K562 (cell line): Measurements from ENCODE around the gene RAB40B. TPM values are rescaled to one million over a fixed set of nuclear protein-coding genes. Genes with fewer than 3 reads are reported as not detected.

ENCODE experiments used
- ATAC-seq: fragments of 200-7000 bp; cut with Tn5 transposase; 3 replicates; pipeline ENCODE4 v1.9.1; 2020; ENCODE audit warnings: moderate library complexity
- BruUV-seq: library from RNA; stranded (reverse); fragments of 400-500 nt; replicated peaks from 2 replicates; lab custom pipeline; 2021; lab: Mats Ljungman, UMichigan
- CTCF ChIA-PET: fragments of 300-600 bp; formaldehyde crosslinking; extraction: SDS; loops from one replicate; lab custom pipeline; 2021; ENCODE audit warnings: low intra/inter-chr PET ratio; lab: Yijun Ruan, JAX
- POLR2A ChIA-PET: fragments of 300-600, 350-650 bp; sonication (Branson Sonifier 250); formaldehyde crosslinking; extraction: SDS; loops from one replicate; lab custom pipeline; 2021; ENCODE audit warnings: antibody characterized with exemption, inconsistent platforms; lab: Yijun Ruan, JAX
- DNase-seq, 4 experiments: peaks; one replicate each; pipeline versions ENCODE4 v3.0.0 to v3.0.0-alpha.2; 2011 to 2018; ENCODE audit warnings: low spot score in 3 of 4, mixed read lengths in 3 of 4; ENCODE audit errors: extremely low read depth in 1 of 4
- FAIRE-seq: peaks from 2 replicates; lab custom pipeline; 2011; peaks lifted over from hg19 to GRCh38; lab: Jason Lieb, UNC
- H2AFZ ChIP-seq: 2 replicates; pipeline ENCODE4 v1.6.0; 2011; ENCODE audit warnings: low read depth, low read length, control low read depth, inconsistent platforms
- H3K27ac ChIP-seq: fragments of 200-600 bp; 3 replicates; pipeline ENCODE4 v1.8.0; 2011; ENCODE audit warnings: low read depth, mild to moderate bottlenecking, control low read depth, inconsistent platforms, low read length, moderate library complexity, mixed read lengths; ENCODE audit errors: extremely low read depth
- H3K27me3 ChIP-seq, 2 experiments: fragments of 300-600 bp in 1 of 2; 2 replicates in 1 of 2; 3 replicates in 1 of 2; pipeline versions ENCODE4 v1.6.0 to v1.8.0; 2011; ENCODE audit warnings: inconsistent platforms in 2 of 2, low read length in 2 of 2, mild to moderate bottlenecking in 1 of 2, mixed read lengths in 1 of 2, moderate library complexity in 1 of 2; ENCODE audit not compliant: control insufficient read depth in 2 of 2, insufficient read depth in 2 of 2
- H3K36me3 ChIP-seq: fragments of 300-600 bp; 3 replicates; pipeline ENCODE4 v1.8.0; 2011; ENCODE audit warnings: mild to moderate bottlenecking, low read length, inconsistent platforms; ENCODE audit not compliant: control insufficient read depth, insufficient read depth
- H3K4me1 ChIP-seq, 2 experiments: fragments of 200-600 bp in 1 of 2; replicated peaks in 1 of 2; 2 replicates in 1 of 2; 3 replicates in 1 of 2; pipeline versions ENCODE4 v1.5.1 to v1.8.0; 2011; ENCODE audit warnings: inconsistent platforms in 2 of 2, low read length in 2 of 2, mild to moderate bottlenecking in 1 of 2, mixed read lengths in 1 of 2, moderate library complexity in 1 of 2; ENCODE audit not compliant: control insufficient read depth in 2 of 2, insufficient read depth in 2 of 2
- H3K4me2 ChIP-seq: 2 replicates; pipeline ENCODE4 v1.6.1; 2011; ENCODE audit warnings: low read length, control low read depth, inconsistent platforms, mixed read lengths; ENCODE audit not compliant: insufficient read depth
- H3K4me3 ChIP-seq: fragments of 200-600 bp; sonication (generic), shearing (Covaris generic); 2 replicates; pipeline ENCODE4 v1.5.1; 2016; ENCODE audit warnings: control low read depth, inconsistent platforms
- H3K79me2 ChIP-seq: fragments of 200-600 bp; 3 replicates; pipeline ENCODE4 v1.8.0; 2011; ENCODE audit warnings: low read length, inconsistent platforms; ENCODE audit not compliant: control insufficient read depth, insufficient read depth
- H3K9ac ChIP-seq, 2 experiments: 2 replicates each; pipeline versions ENCODE4 v1.6.0 to v1.6.1; 2011; ENCODE audit warnings: low read depth in 2 of 2, low read length in 2 of 2, control low read depth in 1 of 2, inconsistent platforms in 1 of 2, mild to moderate bottlenecking in 1 of 2, mixed read lengths in 1 of 2; ENCODE audit not compliant: insufficient read depth in 1 of 2
- H3K9me1 ChIP-seq: one replicate; pipeline ENCODE4 v1.6.0; 2011; ENCODE audit warnings: inconsistent platforms, mild to moderate bottlenecking, low read length, moderate library complexity; ENCODE audit not compliant: control insufficient read depth, insufficient read depth
- H3K9me3 ChIP-seq: replicated peaks from 2 replicates; pipeline ENCODE4 v1.5.1; 2011; ENCODE audit warnings: low read depth, low read length, inconsistent platforms; ENCODE audit not compliant: control insufficient read depth, insufficient read depth
- H4K20me1 ChIP-seq: replicated peaks from 2 replicates; pipeline ENCODE4 v1.6.1; 2011; ENCODE audit warnings: low read length, inconsistent platforms, mixed read lengths; ENCODE audit not compliant: control insufficient read depth, insufficient read depth
- BACH1 ChIP-seq: fragments of 200-800 bp; sonication (Bioruptor generic); IDR thresholded peaks from 2 replicates; pipeline ENCODE4 v1.6.1; 2016; ENCODE audit warnings: missing genetic modification characterization, missing compliant biosample characterization
- ETS2 ChIP-seq: IDR thresholded peaks from 2 replicates; pipeline ENCODE4 v1.6.1; 2016; ENCODE audit warnings: borderline replicate concordance, missing genetic modification characterization, mild to moderate bottlenecking, moderate library complexity, missing compliant biosample characterization; ENCODE audit not compliant: poor library complexity, severe bottlenecking
- GTF2E2 ChIP-seq: fragments of 200-800 bp; sonication (Bioruptor generic); IDR thresholded peaks from 2 replicates; pipeline ENCODE4 v1.6.1; 2016; ENCODE audit warnings: missing genetic modification characterization, missing compliant biosample characterization
- HLTF ChIP-seq: fragments of 450-650 bp; IDR thresholded peaks from 2 replicates; pipeline ENCODE4 v1.6.1; 2016
- JUND ChIP-seq, 2 experiments: IDR thresholded peaks; 2 replicates in 1 of 2; 3 replicates in 1 of 2; pipeline ENCODE4 v1.6.1; 2011; ENCODE audit warnings: borderline replicate concordance in 2 of 2, low read depth in 2 of 2, low read length in 2 of 2, improper control_type of control experiment in 1 of 2, missing biosample characterization in 1 of 2, missing genetic modification characterization in 1 of 2, missing genetic modification reagents in 1 of 2
- KAT2B ChIP-seq: IDR thresholded peaks from one replicate; pipeline ENCODE4 v1.6.1; 2012; ENCODE audit warnings: low read depth, mild to moderate bottlenecking, control low read depth, inconsistent platforms, low read length, moderate library complexity
- LARP7 ChIP-seq: fragments of 450-650 bp; IDR thresholded peaks from 2 replicates; pipeline ENCODE4 v1.6.1; 2016
- MEIS2 ChIP-seq: fragments of 450-650 bp; IDR thresholded peaks from 2 replicates; pipeline ENCODE4 v1.6.1; 2014; ENCODE audit warnings: mild to moderate bottlenecking; ENCODE audit not compliant: partially characterized antibody
- NBN ChIP-seq: fragments of 450-650 bp; IDR thresholded peaks from 2 replicates; pipeline ENCODE4 v1.6.1; 2016; ENCODE audit warnings: low read depth, mild to moderate bottlenecking
- SMARCA4 ChIP-seq: fragments of 450-650 bp; IDR thresholded peaks from 2 replicates; pipeline ENCODE4 v1.6.1; 2016
- TEAD4 ChIP-seq, 2 experiments: sonication (generic) in 1 of 2; formaldehyde crosslinking in 1 of 2; IDR thresholded peaks; 2 replicates each; pipeline versions ENCODE4 v1.6.1 to v1.8.0; 2012 to 2022; ENCODE audit warnings: borderline replicate concordance in 1 of 2, inconsistent platforms in 1 of 2, low read length in 1 of 2, mild to moderate bottlenecking in 1 of 2, missing genetic modification reagents in 1 of 2
- ZNF253 ChIP-seq: fragments of 250-450 bp; sonication (Bioruptor Pico); conservative IDR thresholded peaks from 2 replicates; pipeline ENCODE4 v1.6.1; 2021; ENCODE audit warnings: mild to moderate bottlenecking
- ZNF780A ChIP-seq: fragments of 250-450 bp; sonication (Bioruptor Pico); IDR thresholded peaks from 2 replicates; pipeline ENCODE4 v1.5.0; 2021; ENCODE audit warnings: mild to moderate bottlenecking
- WGBS: fragments of 100-300 bp; shearing (Covaris generic); methylation state at CpG from one replicate; pipeline ENCODE4 v1.1.6; 2016; ENCODE audit warnings: low coverage, mixed read lengths; ENCODE audit not compliant: insufficient coverage; ENCODE audit errors: missing lambda C conversion rate; 5-methylcytosine and 5-hydroxymethylcytosine counted together
- in situ Hi-C: fragments of 300-500 bp; cut with MboI; formaldehyde crosslinking; loops from 4 replicates; pipeline ENCODE4 v1.15.0; 2018; ENCODE audit warnings: inconsistent platforms, mixed read lengths
- intact Hi-C: fragments of 100-400 bp; cut with micrococcal nuclease; formaldehyde crosslinking; loops from 2 replicates; pipeline ENCODE4 v1.14.2; 2022
- polyA plus RNA-seq, 8 experiments: library from polyadenylated mRNA; depleted of rRNA in 4 of 8; stranded (reverse) in 5 of 8; unstranded in 3 of 8; fragments of >200 nt; fragmentation: Nextera tagmentation in 2 of 8; fragmentation: Illumina TruSeq in 1 of 8; extraction: Ambion mirVana in 2 of 8; extraction: Trizol in 1 of 8; gene quantifications; 2 replicates each; pipeline versions ENCODE4 v1.2.1 to v1.2.3, GENCODE V29; 2011 to 2014; ENCODE audit warnings: inconsistent platforms in 1 of 8, missing spikeins in 1 of 8
- total RNA-seq, 7 experiments: library from RNA; depleted of rRNA in 6 of 7; stranded (reverse); fragments of >200 nt in 6 of 7; fragmentation: Illumina TruSeq in 2 of 7; extraction: Trizol in 2 of 7; gene quantifications; 2 replicates each; pipeline versions ENCODE4 v1.2.1 to v1.2.3, GENCODE V29; 2011 to 2021; ENCODE audit warnings: low replicate concordance in 1 of 7
- TF ChIP-seq, protein P1 (sequence below): IDR thresholded peaks from 3 replicates; pipeline ENCODE4 v1.6.1; 2011; ENCODE audit warnings: borderline replicate concordance, mild to moderate bottlenecking; ENCODE audit not compliant: insufficient read length, insufficient read depth

RAB40B gene
- total and polyA plus RNA-seq, 9 of the 15 experiments (the other 6 are each of a cell fraction or from before 2014, with no cell fraction given) = 0.13 to 4.6 (median 1.4) TPM

DNA sequence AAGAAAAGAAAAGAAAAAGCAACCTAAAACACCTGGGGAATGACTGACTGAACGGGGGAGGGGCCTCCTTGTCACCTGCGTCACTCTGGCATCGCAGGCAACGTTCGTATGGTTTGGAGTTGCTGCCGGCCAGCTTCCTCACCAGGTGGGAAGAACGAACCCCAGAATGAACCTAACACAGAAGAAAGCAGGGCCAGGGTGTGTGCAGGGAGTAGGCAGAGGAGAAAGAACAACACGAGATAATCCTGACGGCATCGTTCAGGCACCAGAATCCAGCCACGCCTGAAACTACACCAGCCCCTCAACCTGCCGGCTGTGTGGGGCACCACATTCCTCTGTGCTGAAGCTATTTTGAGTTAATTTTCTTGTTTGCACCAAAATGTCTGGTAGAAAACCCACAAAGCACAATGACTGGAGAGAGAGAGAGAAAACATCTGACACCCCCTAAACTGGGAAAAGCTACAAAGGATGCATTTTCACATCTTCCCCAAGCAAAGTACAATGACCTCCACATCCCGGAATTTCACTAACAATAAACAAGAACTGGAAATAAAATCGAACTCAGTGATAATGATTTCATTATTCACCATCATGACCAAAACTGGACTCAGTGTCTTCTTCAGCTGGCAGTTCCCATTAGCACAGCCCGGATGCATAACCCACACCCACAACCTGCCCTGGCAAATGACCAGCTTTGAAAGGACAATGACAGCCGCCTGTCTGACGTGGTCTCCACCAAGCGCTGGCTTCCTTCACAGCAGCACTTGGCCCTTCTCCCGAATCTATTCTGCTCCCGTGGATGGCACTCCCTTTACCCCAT is 23.6 kb downstream of the RAB40B start:
- POLR2A ChIA-PET = interaction anchor here (0.6 kb wide), 1 partner anchor 790 kb away, joined by 3 read pairs; no protein-coding TSS in a partner anchor

DNA sequence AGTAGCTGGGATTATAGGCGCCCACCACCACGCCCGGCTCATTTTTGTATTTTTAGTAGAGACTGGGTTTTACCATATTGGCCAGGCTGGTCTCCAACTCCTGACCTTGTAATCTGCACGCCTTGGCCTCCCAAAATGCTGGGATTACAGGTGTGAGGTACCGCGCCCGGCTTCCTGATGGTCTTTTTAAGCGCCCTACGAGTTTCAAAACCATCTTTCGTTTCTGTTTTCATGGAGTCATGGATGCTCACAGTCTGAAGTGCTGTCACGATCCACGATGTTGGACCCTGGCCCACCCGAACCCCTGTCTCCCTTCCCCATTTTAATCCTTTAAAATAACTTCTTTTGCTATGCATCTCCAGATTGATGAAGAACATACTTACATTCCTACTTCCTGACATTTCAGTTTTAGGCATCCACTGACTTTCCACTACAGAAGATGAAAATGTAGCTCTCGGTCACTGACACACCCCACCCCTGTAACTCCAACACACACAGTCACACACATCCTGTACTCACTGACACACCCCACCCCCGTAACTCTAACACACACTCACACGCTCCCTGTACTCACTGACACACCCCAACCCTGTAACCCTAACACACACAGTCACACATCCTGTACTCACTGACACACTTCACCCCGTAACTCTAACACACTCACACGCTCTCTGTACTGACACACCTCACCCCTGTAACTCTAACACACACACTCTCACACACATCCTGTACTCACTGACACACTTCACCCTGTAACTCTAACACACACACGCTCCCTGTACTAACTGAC is 27.6 kb downstream of the RAB40B start:
- no peak for ATAC-seq
- POLR2A ChIA-PET = interaction anchor here (1.1 kb wide), 1 partner anchor 13 kb away, joined by 3 read pairs; no protein-coding TSS in a partner anchor
- FAIRE-seq = no peak
- Histone ChIP-seq H3K4me3 (no peak overlapping the region), H3K9me1 (no peaks in the 10 kb centered on the region), H3K79me2 (no peaks in the 10 kb centered on the region), H4K20me1 (no peaks in the 10 kb centered on the region), H3K27me3 (peaks cover 7 to 30% of the 10 kb centered on the region in 2 experiments; a peak in 3 of 5 replicates), H2AFZ (no peak overlapping the region), H3K9ac (no peak overlapping the region), H3K4me2 (no peak overlapping the region), H3K27ac (no peak overlapping the region), H3K4me1 (peaks cover 3 to 22% of the 10 kb centered on the region in 2 experiments; a peak in 2 of 5 replicates), H3K9me3 (no peaks in the 10 kb centered on the region), H3K36me3 (no peaks in the 10 kb centered on the region)
- no TSS peak for BruUV-seq
- CTCF ChIA-PET = interaction anchor here (2.5 kb wide), 1 partner anchor 96 kb away, joined by 6 read pairs; no protein-coding TSS in a partner anchor
- 56% methylated on average over 18 of the region's 19 CpGs for WGBS
- in situ Hi-C loops (no loop called here), intact Hi-C loops (no loop called here)
- DNase-seq = no peak
- TF ChIP-seq JUND (IDR thresholded peaks at IDR 0.05; ENCODE audit: borderline replicate concordance, low read depth, low read length) (no peak), JUND (tag; IDR thresholded peaks at IDR 0.05; ENCODE audit: borderline replicate concordance, low read depth, low read length) (no peak), LARP7 (no peak), BACH1 (no peak), HLTF (no peak), KAT2B (no peak), ETS2 (tag) (no peak), ZNF253 (no peak), ZNF780A (CRISPR knock-in tag) (no peak), MEIS2 (no peak), NBN (no peak)
- TF ChIP-seq, protein P1, sequence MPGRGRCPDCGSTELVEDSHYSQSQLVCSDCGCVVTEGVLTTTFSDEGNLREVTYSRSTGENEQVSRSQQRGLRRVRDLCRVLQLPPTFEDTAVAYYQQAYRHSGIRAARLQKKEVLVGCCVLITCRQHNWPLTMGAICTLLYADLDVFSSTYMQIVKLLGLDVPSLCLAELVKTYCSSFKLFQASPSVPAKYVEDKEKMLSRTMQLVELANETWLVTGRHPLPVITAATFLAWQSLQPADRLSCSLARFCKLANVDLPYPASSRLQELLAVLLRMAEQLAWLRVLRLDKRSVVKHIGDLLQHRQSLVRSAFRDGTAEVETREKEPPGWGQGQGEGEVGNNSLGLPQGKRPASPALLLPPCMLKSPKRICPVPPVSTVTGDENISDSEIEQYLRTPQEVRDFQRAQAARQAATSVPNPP = no peak

More for the DNA sequence above, 23.6 kb downstream of the RAB40B start:
- H3K79me2 ChIP-seq = no peaks in the 10 kb centered on the region
- FAIRE-seq (peak; percentile 55), DNase-seq (no peak), ATAC-seq (no peak)
- H3K9me3 ChIP-seq = no peaks in the 10 kb centered on the region
- H3K9me1 ChIP-seq = no peaks in the 10 kb centered on the region
- no peak overlapping the region for H3K9ac ChIP-seq
- no TSS peak for BruUV-seq
- intact Hi-C loops = no loop called here
- no peak overlapping the region for H2AFZ ChIP-seq
- 21% methylated on average over 19 of the region's 20 CpGs for WGBS
- TF ChIP-seq TEAD4 (IDR thresholded peaks at IDR 0.05; ENCODE audit: low read length) = no peak
- TF ChIP-seq TEAD4 (CRISPR knock-in tag; IDR thresholded peaks at IDR 0.05; ENCODE audit: borderline replicate concordance) = no peak
- TF ChIP-seq SMARCA4 = no peak
- no peak for TF ChIP-seq GTF2E2 (tag)
- H3K4me3 ChIP-seq = no peak overlapping the region
- no peak overlapping the region for H3K4me2 ChIP-seq
- CTCF ChIA-PET = no interaction called here
- peaks cover 7 to 29% of the 10 kb centered on the region in 2 experiments; a peak in 3 of 5 replicates for H3K27me3 ChIP-seq
- no peak overlapping the region for H3K27ac ChIP-seq
- peaks cover 0 to 13% of the 10 kb centered on the region in 2 experiments; a peak in 2 of 5 replicates for H3K4me1 ChIP-seq
- no peaks in the 10 kb centered on the region for H4K20me1 ChIP-seq
- no peaks in the 10 kb centered on the region for H3K36me3 ChIP-seq
- in situ Hi-C loops = no loop called here
